Activated CD8-positive, alpha-beta memory T cell treated with anti-CD3 and anti-CD28 coated beads for 1 hour (primary cell): ENCODE data around the gene PALB2.

Source experiments
- DNase-seq, 2 donors: peaks; one replicate each; pipeline ENCODE4 v3.0.0-alpha.2; 2020; ENCODE audit warnings: low read depth in 1 of 2; ENCODE audit errors: extremely low read depth in 1 of 2

The PALB2 gene

GRCh38 chr16:23556881-23557778 lies 84.0 kb downstream of the PALB2 start, which contains the start of the genes EARS2 and UBFD1:
TSS of gene EARS2 (minus strand) at chr16:23557350. CDS start at chr16:23557343, 7 bp downstream.
TSS of gene UBFD1 (plus strand) at chr16:23557727. CDS start at chr16:23557743, 16 bp downstream.
- peak; percentile 86 to 90 for DNase-seq

GRCh38 chr16:23554536-23554935 lies 86.6 kb downstream of the PALB2 start:
- no peak for DNase-seq
